ENCODE results near the gene ACLY. TPM values are rescaled to one million over a fixed set of nuclear protein-coding genes. Genes with fewer than 3 reads are reported as not detected.

The ACLY gene
- total and polyA plus RNA-seq, 2 donors (not counting 1 experiment from before 2014, with no cell fraction given): 40.2 to 91.5 TPM

DNA sequence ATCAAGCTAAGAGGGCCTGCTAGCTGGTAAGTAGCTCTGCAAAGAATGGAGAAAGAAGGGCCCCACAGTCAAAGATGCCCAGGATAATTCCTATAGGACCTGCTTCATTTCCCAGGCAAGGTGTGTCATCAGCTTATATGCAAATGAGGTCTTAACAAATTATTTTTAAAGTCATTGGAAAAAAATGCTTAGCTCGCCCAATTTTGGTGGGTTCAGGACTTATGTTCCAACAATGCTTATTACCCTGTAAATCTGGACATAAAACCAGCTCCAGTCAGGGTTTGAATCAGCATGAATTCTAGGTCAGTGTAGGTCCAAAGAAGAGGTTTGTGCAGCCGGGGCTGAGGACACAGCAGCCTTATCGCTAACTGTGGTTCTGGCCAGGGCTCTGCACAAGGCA is 25.4 kb downstream of the ACLY start:
- H3K27me3 Mint-ChIP-seq: no peaks in the 10 kb centered on the region
- DNase-seq: no peak
- no peak overlapping the region for H3K4me3 Mint-ChIP-seq
- Histone ChIP-seq H3K36me3 (replicated peaks in 1 of 2; ENCODE audit: control extremely low read depth in 1 of 2, control insufficient read depth in 1 of 2, extremely low read depth in 1 of 2, insufficient read depth in 2 of 2, low read length in 1 of 2) (peaks cover 0 to 75% of the 10 kb centered on the region in 2 experiments), H3K4me2 (replicated peaks; ENCODE audit: low read depth, low read length, poor library complexity, severe bottlenecking) (no peak overlapping the region), H2AFZ (ENCODE audit: insufficient read depth, low read depth, low read length, poor library complexity, severe bottlenecking) (no peak overlapping the region), H3K4me3 (ENCODE audit: control extremely low read depth in 1 of 5, extremely low read depth in 1 of 5, insufficient read depth in 1 of 5, low read depth in 2 of 5, low read length in 4 of 5) (no peak overlapping the region), H3K4me1 (ENCODE audit: control insufficient read depth in 2 of 2, insufficient read depth in 2 of 2, low read length in 2 of 2) (no peaks in the 10 kb centered on the region), H3K9me3 (ENCODE audit: control extremely low read depth in 1 of 3, control insufficient read depth in 2 of 3, insufficient read depth in 1 of 3, low read length in 2 of 3) (no peaks in the 10 kb centered on the region), H4K20me1 (ENCODE audit: control insufficient read depth, insufficient read depth, low read length, poor library complexity, severe bottlenecking) (no peaks in the 10 kb centered on the region), H3K27me3 (replicated peaks in 1 of 4; ENCODE audit: control extremely low read depth in 1 of 4, control insufficient read depth in 3 of 4, insufficient read depth in 4 of 4, low read length in 3 of 4) (no peaks in the 10 kb centered on the region), H3K79me2 (ENCODE audit: control insufficient read depth, insufficient read depth, low read length) (peaks cover 3% of the 10 kb centered on the region), H3K27ac (ENCODE audit: low read length in 2 of 2) (no peak overlapping the region), H3K9ac (ENCODE audit: low read length) (no peak overlapping the region)
- no peak for ATAC-seq (ENCODE audit: low read depth)
- intact Hi-C loops (cut with micrococcal nuclease): no loop called here
- no peak overlapping the region for H3K27ac Mint-ChIP-seq
- no peaks in the 10 kb centered on the region for H3K4me1 Mint-ChIP-seq
- no peaks in the 10 kb centered on the region for H3K9me3 Mint-ChIP-seq (ENCODE audit: insufficient read depth)
- CTCF ChIA-PET: no interaction called here
- POLR2A ChIA-PET: interaction anchor here (0.7 kb wide), 1 partner anchor 35 kb away, joined by 5 read pairs; no protein-coding TSS in a partner anchor
- WGBS (ENCODE audit: insufficient coverage): 93% methylated on average over 2 of the region's 3 CpGs
- TF ChIP-seq, protein P1, sequence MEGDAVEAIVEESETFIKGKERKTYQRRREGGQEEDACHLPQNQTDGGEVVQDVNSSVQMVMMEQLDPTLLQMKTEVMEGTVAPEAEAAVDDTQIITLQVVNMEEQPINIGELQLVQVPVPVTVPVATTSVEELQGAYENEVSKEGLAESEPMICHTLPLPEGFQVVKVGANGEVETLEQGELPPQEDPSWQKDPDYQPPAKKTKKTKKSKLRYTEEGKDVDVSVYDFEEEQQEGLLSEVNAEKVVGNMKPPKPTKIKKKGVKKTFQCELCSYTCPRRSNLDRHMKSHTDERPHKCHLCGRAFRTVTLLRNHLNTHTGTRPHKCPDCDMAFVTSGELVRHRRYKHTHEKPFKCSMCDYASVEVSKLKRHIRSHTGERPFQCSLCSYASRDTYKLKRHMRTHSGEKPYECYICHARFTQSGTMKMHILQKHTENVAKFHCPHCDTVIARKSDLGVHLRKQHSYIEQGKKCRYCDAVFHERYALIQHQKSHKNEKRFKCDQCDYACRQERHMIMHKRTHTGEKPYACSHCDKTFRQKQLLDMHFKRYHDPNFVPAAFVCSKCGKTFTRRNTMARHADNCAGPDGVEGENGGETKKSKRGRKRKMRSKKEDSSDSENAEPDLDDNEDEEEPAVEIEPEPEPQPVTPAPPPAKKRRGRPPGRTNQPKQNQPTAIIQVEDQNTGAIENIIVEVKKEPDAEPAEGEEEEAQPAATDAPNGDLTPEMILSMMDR (IDR thresholded peaks at IDR 0.05): no peak
- no peak for TF ChIP-seq EZH2 (IDR thresholded peaks at IDR 0.05; ENCODE audit: borderline replicate concordance, insufficient read depth, low read depth, low read length, poor library complexity, severe bottlenecking)

DNA sequence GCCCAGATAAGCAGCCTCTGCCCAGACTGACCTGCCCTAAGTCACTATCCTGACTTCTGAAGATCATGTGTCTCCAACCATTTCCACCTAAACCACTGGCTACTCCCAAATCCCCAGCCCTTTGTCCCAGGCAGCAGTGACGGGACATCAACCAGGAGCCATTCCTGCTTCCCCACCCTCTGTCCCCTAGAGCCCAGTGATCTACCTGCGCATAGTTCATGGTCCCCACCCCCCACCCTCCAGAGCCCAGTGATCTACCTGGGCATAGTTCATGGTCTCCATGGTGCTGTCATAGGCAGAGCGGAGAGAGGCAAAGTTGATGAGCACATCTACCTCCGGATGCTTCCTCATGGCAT is 26.8 kb downstream of the ACLY start:
- 98% methylated on average over 4 of the region's 4 CpGs for WGBS (ENCODE audit: insufficient coverage)
- CTCF ChIA-PET: no interaction called here
- Histone ChIP-seq H3K27me3 (replicated peaks in 1 of 4; ENCODE audit: control extremely low read depth in 1 of 4, control insufficient read depth in 3 of 4, insufficient read depth in 4 of 4, low read length in 3 of 4) (no peaks in the 10 kb centered on the region), H3K4me2 (replicated peaks; ENCODE audit: low read depth, low read length, poor library complexity, severe bottlenecking) (no peak overlapping the region), H3K9ac (ENCODE audit: low read length) (no peak overlapping the region), H3K27ac (ENCODE audit: low read length in 2 of 2) (no peak overlapping the region), H3K4me3 (ENCODE audit: control extremely low read depth in 1 of 5, extremely low read depth in 1 of 5, insufficient read depth in 1 of 5, low read depth in 2 of 5, low read length in 4 of 5) (no peak overlapping the region), H3K79me2 (ENCODE audit: control insufficient read depth, insufficient read depth, low read length) (no peaks in the 10 kb centered on the region), H4K20me1 (ENCODE audit: control insufficient read depth, insufficient read depth, low read length, poor library complexity, severe bottlenecking) (no peaks in the 10 kb centered on the region), H3K36me3 (replicated peaks in 1 of 2; ENCODE audit: control extremely low read depth in 1 of 2, control insufficient read depth in 1 of 2, extremely low read depth in 1 of 2, insufficient read depth in 2 of 2, low read length in 1 of 2) (peaks cover 0 to 75% of the 10 kb centered on the region in 2 experiments), H3K4me1 (ENCODE audit: control insufficient read depth in 2 of 2, insufficient read depth in 2 of 2, low read length in 2 of 2) (no peaks in the 10 kb centered on the region), H2AFZ (ENCODE audit: insufficient read depth, low read depth, low read length, poor library complexity, severe bottlenecking) (no peak overlapping the region), H3K9me3 (ENCODE audit: control extremely low read depth in 1 of 3, control insufficient read depth in 2 of 3, insufficient read depth in 1 of 3, low read length in 2 of 3) (no peaks in the 10 kb centered on the region)
- POLR2A ChIA-PET: no interaction called here
- intact Hi-C loops (cut with micrococcal nuclease): no loop called here
- Mint-ChIP-seq H3K4me1 (no peaks in the 10 kb centered on the region), H3K27me3 (no peaks in the 10 kb centered on the region), H3K4me3 (no peak overlapping the region), H3K27ac (no peak overlapping the region), H3K9me3 (ENCODE audit: insufficient read depth) (no peaks in the 10 kb centered on the region)
- DNase-seq: no peak
- TF ChIP-seq, protein P1 (IDR thresholded peaks at IDR 0.05): no peak
- TF ChIP-seq EZH2 (IDR thresholded peaks at IDR 0.05; ENCODE audit: borderline replicate concordance, insufficient read depth, low read depth, low read length, poor library complexity, severe bottlenecking): no peak
- no peak for ATAC-seq (ENCODE audit: low read depth)
